Non-pigmented ciliary epithelial cell (primary cell): ENCODE measurements around the gene RPRML.

ENCODE experiments used
- DNase-seq: peaks from one replicate; pipeline ENCODE4 v3.0.0-alpha.2; 2010; ENCODE audit warnings: low read depth

Gene RPRML

GRCh38 chr17:46944931-46945330, 34.1 kb downstream of the RPRML start:
- DNase-seq = no peak

- no peak for DNase-seq
Observed at GRCh38 chr17:46943501-46944393, 35.3 kb downstream of the RPRML start.

- DNase-seq = no peak
Observed at GRCh38 chr17:46943218-46943500, 35.9 kb downstream of the RPRML start.

- no peak for DNase-seq
Observed at GRCh38 chr17:46942441-46943217, 36.4 kb downstream of the RPRML start.

- DNase-seq = no peak
Observed at GRCh38 chr17:46940692-46941404, 38.2 kb downstream of the RPRML start.

- no peak for DNase-seq
Observed at GRCh38 chr17:46935658-46936266, 43.3 kb downstream of the RPRML start.

- DNase-seq = no peak
Observed at GRCh38 chr17:46931596-46931995, 47.5 kb downstream of the RPRML start.

GRCh38 chr17:46930051-46930450, 49.0 kb downstream of the RPRML start:
- no peak for DNase-seq

- no peak for DNase-seq
Observed at GRCh38 chr17:46929413-46929812, 49.6 kb downstream of the RPRML start.

- DNase-seq = no peak
Observed at GRCh38 chr17:46928467-46929261, 50.4 kb downstream of the RPRML start.
